ENCODE measurements around the gene KIF12. TPM values are rescaled to one million over a fixed set of nuclear protein-coding genes. Genes with fewer than 3 reads are reported as not detected.

The KIF12 gene
- total and polyA plus RNA-seq, 2 donors (not counting 3 experiments of a cell fraction or from before 2014, with no cell fraction given): 0.46 to 0.97 TPM

- POLR2A ChIA-PET: interaction anchor here (0.6 kb wide), 1 partner anchor 182 kb away, joined by 3 read pairs; no protein-coding TSS in a partner anchor
- peak overlapping the region; percentile 36 for H2AFZ ChIP-seq (ENCODE audit: low read depth, low read length)
These were observed 9.1 kb upstream of the KIF12 start for GRCh38 chr9:114108016-114108833.

More at GRCh38 chr9:114108016-114108833, 9.1 kb upstream of the KIF12 start:
- intact Hi-C loops (cut with micrococcal nuclease) (loop anchor here (1.0 kb wide), 6 partner anchors 26 to 371 kb away; partner anchors contain the start of gene COL27A1), dilution Hi-C loops (cut with MboI; ENCODE audit: extremely low pct_ligation_motif_present, low sequenced_read_pairs) (no loop called here)
- Histone ChIP-seq H3K27me3 (ENCODE audit: control insufficient read depth in 2 of 2, insufficient read depth in 2 of 2, low read length in 2 of 2) (peaks cover 3 to 7% of the 10 kb centered on the region in 2 experiments), H3K36me3 (ENCODE audit: control insufficient read depth in 2 of 2, extremely low read depth in 1 of 2, insufficient read depth in 2 of 2, low read length in 2 of 2) (no peaks in the 10 kb centered on the region), H3K27ac (ENCODE audit: insufficient read depth, low read depth, low read length) (no peak overlapping the region), H3K79me2 (ENCODE audit: control insufficient read depth, insufficient read depth, low read length) (no peaks in the 10 kb centered on the region), H3K9me3 (replicated peaks; ENCODE audit: control insufficient read depth, insufficient read depth, low read length) (no peaks in the 10 kb centered on the region), H3K4me2 (ENCODE audit: insufficient read depth, low read length) (no peak overlapping the region), H3K9ac (replicated peaks; ENCODE audit: extremely low read depth, insufficient read depth, low read length) (no peak overlapping the region), H3K9me1 (replicated peaks; ENCODE audit: control insufficient read depth, extremely low read depth, insufficient read depth, low read length) (no peaks in the 10 kb centered on the region), H3K4me1 (ENCODE audit: control insufficient read depth, extremely low read depth, insufficient read depth, low read length) (peaks cover 10% of the 10 kb centered on the region), H4K20me1 (replicated peaks; ENCODE audit: control insufficient read depth, extremely low read depth, insufficient read depth, low read length) (no peaks in the 10 kb centered on the region), H3K4me3 (replicated peaks in 1 of 3; ENCODE audit: insufficient read depth in 1 of 3, low read depth in 1 of 3, low read length in 3 of 3) (no peak overlapping the region)
- peak; percentile 82 for FAIRE-seq
- BruUV-seq (replicated peaks): no TSS peak
- TF ChIP-seq CTCF (IDR thresholded peaks at IDR 0.05; ENCODE audit: extremely low read depth in 1 of 2, insufficient read depth in 1 of 2, low read depth in 1 of 2, low read length in 2 of 2) (peak; percentile 97 to 99), MYC (IDR thresholded peaks at IDR 0.05; ENCODE audit: low read depth, low read length) (no peak)
- CTCF ChIA-PET: interaction anchor here (0.6 to 6.5 kb wide), 70 partner anchors 8 to 888 kb away, joined by 3 to 277 read pairs (median 6); partner anchors contain the start of genes AKNA, COL27A1, FKBP15 and KIF12
- DNase-seq (ENCODE audit: low read depth, low spot score): peak; percentile 74
